Cerebellar nuclear complex (tissue), 1 donor: ENCODE measurements around the gene MAPK14.

ENCODE experiments used
- DNase-seq, 2 experiments: peaks; one replicate each; lab custom pipeline; 2025; lab: John Stamatoyannopoulos, UW

The MAPK14 gene

GRCh38 chr6:36101691-36102090 is 74.1 kb downstream of the MAPK14 start:
- no peak for DNase-seq

GRCh38 chr6:36102853-36103252 is 75.2 kb downstream of the MAPK14 start:
- no peak for DNase-seq

- DNase-seq, result peak; percentile 67 to 80
Measured at GRCh38 chr6:36104836-36105235, 77.2 kb downstream of the MAPK14 start.

- no peak for DNase-seq
Measured at GRCh38 chr6:36109092-36109491, 81.5 kb downstream of the MAPK14 start.

- DNase-seq, result no peak
Measured at GRCh38 chr6:36110050-36110449, 82.4 kb downstream of the MAPK14 start.

- DNase-seq, result no peak
Measured at GRCh38 chr6:36110863-36111262, 83.3 kb downstream of the MAPK14 start.

GRCh38 chr6:36111526-36111925 is 83.9 kb downstream of the MAPK14 start:
- no peak for DNase-seq

- no peak for DNase-seq
Measured at GRCh38 chr6:36113049-36113448, 85.4 kb downstream of the MAPK14 start.

- no peak for DNase-seq
Measured at GRCh38 chr6:36113703-36114102, 86.1 kb downstream of the MAPK14 start.

GRCh38 chr6:36114798-36115408 is 87.3 kb downstream of the MAPK14 start:
- no peak for DNase-seq

- DNase-seq, result no peak
Measured at GRCh38 chr6:36115412-36115811, 87.8 kb downstream of the MAPK14 start.

- no peak for DNase-seq
Measured at GRCh38 chr6:36116066-36116864, 88.7 kb downstream of the MAPK14 start.

- no peak for DNase-seq
Measured at GRCh38 chr6:36116943-36117342, 89.3 kb downstream of the MAPK14 start.

GRCh38 chr6:36117658-36118549 is 90.3 kb downstream of the MAPK14 start:
- no peak for DNase-seq

GRCh38 chr6:36118550-36119107 is 91.0 kb downstream of the MAPK14 start:
- no peak for DNase-seq

GRCh38 chr6:36119209-36119608 is 91.6 kb downstream of the MAPK14 start:
- no peak for DNase-seq

- no peak for DNase-seq
Measured at GRCh38 chr6:36120018-36120417, 92.4 kb downstream of the MAPK14 start.

GRCh38 chr6:36120539-36120938 is 92.9 kb downstream of the MAPK14 start:
- DNase-seq, result no peak

GRCh38 chr6:36120979-36121786 is 93.6 kb downstream of the MAPK14 start:
- no peak for DNase-seq

GRCh38 chr6:36121787-36122494 is 94.3 kb downstream of the MAPK14 start:
- DNase-seq, result no peak
